ENCODE measurements around the gene ZNF559.

DNA sequence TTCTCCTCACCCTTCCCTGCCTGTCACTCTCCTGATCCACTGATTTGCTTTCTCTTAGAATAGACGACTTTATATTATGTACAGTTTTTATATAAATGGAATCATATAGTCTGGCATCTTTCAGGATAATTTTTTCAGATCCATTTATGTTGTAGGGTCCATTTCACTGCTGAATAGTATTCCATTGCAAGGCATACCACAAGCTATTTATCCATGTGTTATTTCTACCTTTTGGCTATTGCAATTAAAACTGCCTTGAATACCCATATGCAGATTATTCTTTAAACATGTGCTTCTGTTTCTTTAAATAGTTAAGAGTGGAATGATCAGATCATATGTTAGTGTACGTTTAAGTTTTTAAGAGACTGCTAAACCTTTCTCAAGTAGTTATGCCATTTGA lies 21.0 kb downstream of the ZNF559 start:
- no peak for TF ChIP-seq CTCF (conservative IDR thresholded peaks at IDR 0.05; ENCODE audit: low read depth in 2 of 2)
- no peak for TF ChIP-seq EZH2phosphoT487 (IDR thresholded peaks at IDR 0.05; ENCODE audit: unreplicated experiment)
- TF ChIP-seq POLR2AphosphoS5 (IDR thresholded peaks at IDR 0.05; ENCODE audit: low read depth), result no peak
- TF ChIP-seq, protein P1, sequence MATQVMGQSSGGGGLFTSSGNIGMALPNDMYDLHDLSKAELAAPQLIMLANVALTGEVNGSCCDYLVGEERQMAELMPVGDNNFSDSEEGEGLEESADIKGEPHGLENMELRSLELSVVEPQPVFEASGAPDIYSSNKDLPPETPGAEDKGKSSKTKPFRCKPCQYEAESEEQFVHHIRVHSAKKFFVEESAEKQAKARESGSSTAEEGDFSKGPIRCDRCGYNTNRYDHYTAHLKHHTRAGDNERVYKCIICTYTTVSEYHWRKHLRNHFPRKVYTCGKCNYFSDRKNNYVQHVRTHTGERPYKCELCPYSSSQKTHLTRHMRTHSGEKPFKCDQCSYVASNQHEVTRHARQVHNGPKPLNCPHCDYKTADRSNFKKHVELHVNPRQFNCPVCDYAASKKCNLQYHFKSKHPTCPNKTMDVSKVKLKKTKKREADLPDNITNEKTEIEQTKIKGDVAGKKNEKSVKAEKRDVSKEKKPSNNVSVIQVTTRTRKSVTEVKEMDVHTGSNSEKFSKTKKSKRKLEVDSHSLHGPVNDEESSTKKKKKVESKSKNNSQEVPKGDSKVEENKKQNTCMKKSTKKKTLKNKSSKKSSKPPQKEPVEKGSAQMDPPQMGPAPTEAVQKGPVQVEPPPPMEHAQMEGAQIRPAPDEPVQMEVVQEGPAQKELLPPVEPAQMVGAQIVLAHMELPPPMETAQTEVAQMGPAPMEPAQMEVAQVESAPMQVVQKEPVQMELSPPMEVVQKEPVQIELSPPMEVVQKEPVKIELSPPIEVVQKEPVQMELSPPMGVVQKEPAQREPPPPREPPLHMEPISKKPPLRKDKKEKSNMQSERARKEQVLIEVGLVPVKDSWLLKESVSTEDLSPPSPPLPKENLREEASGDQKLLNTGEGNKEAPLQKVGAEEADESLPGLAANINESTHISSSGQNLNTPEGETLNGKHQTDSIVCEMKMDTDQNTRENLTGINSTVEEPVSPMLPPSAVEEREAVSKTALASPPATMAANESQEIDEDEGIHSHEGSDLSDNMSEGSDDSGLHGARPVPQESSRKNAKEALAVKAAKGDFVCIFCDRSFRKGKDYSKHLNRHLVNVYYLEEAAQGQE (IDR thresholded peaks at IDR 0.05; ENCODE audit: unreplicated experiment), result no peak
- TF ChIP-seq EZH2 (IDR thresholded peaks at IDR 0.05; ENCODE audit: low read depth, unreplicated experiment), result no peak
